ENCODE data around the gene GPR17.
A peak's percentile ranks its signal among the peaks of the same experiment; 100 is the strongest.

The GPR17 gene

GRCh38 chr2:127637725-127638252, 8.2 kb upstream of the GPR17 start:
- Histone ChIP-seq H3K4me3 (no peak overlapping the region), H3K27ac (peak overlapping the region in 19 of 21 experiments; percentile 13 to 82 (median 66))

- peak overlapping the region in 18 of 21 experiments; percentile 13 to 82 (median 68) for H3K27ac ChIP-seq
- no peak overlapping the region for H3K4me3 ChIP-seq
Observed at GRCh38 chr2:127638361-127639110, 7.4 kb upstream of the GPR17 start.

- Histone ChIP-seq H3K4me3 (no peak overlapping the region), H3K27ac (peak overlapping the region in 10 of 21 experiments; percentile 29 to 82 (median 61))
Observed at GRCh38 chr2:127639111-127639474, 6.9 kb upstream of the GPR17 start.

GRCh38 chr2:127640082-127641072, 5.6 kb upstream of the GPR17 start:
- Histone ChIP-seq H3K4me3 (no peak overlapping the region), H3K27ac (peak overlapping the region in 5 of 21 experiments; percentile 25 to 67 (median 53))

- H3K27ac ChIP-seq: peak overlapping the region in 4 of 21 experiments; percentile 27 to 67 (median 42)
- no peak overlapping the region for H3K4me3 ChIP-seq
Observed at GRCh38 chr2:127641133-127641532, 4.8 kb upstream of the GPR17 start.

GRCh38 chr2:127641846-127642507, 4.0 kb upstream of the GPR17 start:
- Histone ChIP-seq H3K4me3 (no peak overlapping the region), H3K27ac (peak overlapping the region in 9 of 21 experiments; percentile 21 to 67 (median 44))

- no peak overlapping the region for H3K4me3 ChIP-seq
- peak overlapping the region in 5 of 21 experiments; percentile 18 to 67 (median 26) for H3K27ac ChIP-seq
Observed at GRCh38 chr2:127642706-127643438, 3.1 kb upstream of the GPR17 start.

GRCh38 chr2:127643439-127644065, 2.4 kb upstream of the GPR17 start:
- Histone ChIP-seq H3K27ac (peak overlapping the region in 2 of 21 experiments; percentile 21 to 28), H3K4me3 (no peak overlapping the region)

GRCh38 chr2:127644066-127645025, 1.6 kb upstream of the GPR17 start:
- Histone ChIP-seq H3K27ac (peak overlapping the region in 1 of 21 experiments; percentile 28), H3K4me3 (no peak overlapping the region)

GRCh38 chr2:127645026-127645394, 943 bp upstream of the GPR17 start:
- H3K27ac ChIP-seq: no peak overlapping the region

GRCh38 chr2:127646487-127647241, 711 bp downstream of the GPR17 start:
- Histone ChIP-seq H3K4me3 (no peak overlapping the region), H3K27ac (peak overlapping the region in 6 of 21 experiments; percentile 4 to 63 (median 52))

More at GRCh38 chr2:127645026-127645394, 943 bp upstream of the GPR17 start:
- no peak overlapping the region for H3K4me3 ChIP-seq

- Histone ChIP-seq H3K27ac (peak overlapping the region in 3 of 21 experiments; percentile 16 to 63 (median 61)), H3K4me3 (no peak overlapping the region)
Observed at GRCh38 chr2:127647242-127648190, 1.6 kb downstream of the GPR17 start.

GRCh38 chr2:127648321-127648720, 2.4 kb downstream of the GPR17 start:
- Histone ChIP-seq H3K4me3 (no peak overlapping the region), H3K27ac (no peak overlapping the region)

GRCh38 chr2:127649100-127649611, 3.2 kb downstream of the GPR17 start:
- Histone ChIP-seq H3K27ac (peak overlapping the region in 4 of 21 experiments; percentile 10 to 47 (median 19)), H3K4me3 (no peak overlapping the region)

GRCh38 chr2:127649684-127650040, 3.7 kb downstream of the GPR17 start:
- Histone ChIP-seq H3K27ac (peak overlapping the region in 5 of 21 experiments; percentile 10 to 47 (median 19)), H3K4me3 (no peak overlapping the region)

Data from skin epidermis (tissue), 12 donors.